Ishikawa (cell line): ENCODE results near the gene ADK.
A peak's percentile ranks its signal among the peaks of the same experiment; 100 is the strongest.

Experiments
- CEBPB ChIP-seq: IDR thresholded peaks from 2 replicates; pipeline ENCODE4 v1.6.1; 2012
- CREB1 ChIP-seq: IDR thresholded peaks from 2 replicates; pipeline ENCODE4 v1.6.1; 2012; ENCODE audit warnings: low read depth
- EGR1 ChIP-seq: IDR thresholded peaks from 2 replicates; pipeline ENCODE4 v1.6.1; 2012
- EP300 ChIP-seq: IDR thresholded peaks from 2 replicates; pipeline ENCODE4 v1.6.1; 2012; ENCODE audit warnings: borderline replicate concordance
- FOXM1 ChIP-seq: IDR thresholded peaks from 2 replicates; pipeline ENCODE4 v1.6.1; 2012; ENCODE audit warnings: low read depth, borderline replicate concordance
- MAX ChIP-seq: IDR thresholded peaks from 2 replicates; pipeline ENCODE4 v1.6.1; 2012
- NFIC ChIP-seq: IDR thresholded peaks from 2 replicates; pipeline ENCODE4 v1.6.1; 2012
- RAD21 ChIP-seq: IDR thresholded peaks from 2 replicates; pipeline ENCODE4 v1.6.1; 2012; ENCODE audit warnings: low read depth
- TAF1 ChIP-seq: IDR thresholded peaks from 2 replicates; pipeline ENCODE4 v1.6.1; 2012; ENCODE audit warnings: low read depth, mild to moderate bottlenecking
- TCF12 ChIP-seq: IDR thresholded peaks from 2 replicates; pipeline ENCODE4 v1.6.1; 2012; ENCODE audit warnings: low read depth
- TEAD4 ChIP-seq: IDR thresholded peaks from 2 replicates; pipeline ENCODE4 v1.6.1; 2012
- YY1 ChIP-seq: IDR thresholded peaks from 2 replicates; pipeline ENCODE4 v1.6.1; 2012; ENCODE audit warnings: low read depth
- ZBTB7A ChIP-seq: IDR thresholded peaks from 2 replicates; pipeline ENCODE4 v1.6.1; 2012; ENCODE audit warnings: low read depth
- TF ChIP-seq, protein P1 (sequence below): IDR thresholded peaks from 2 replicates; pipeline ENCODE4 v1.6.1; 2012
- TF ChIP-seq, protein P2 (sequence below): IDR thresholded peaks from 2 replicates; pipeline ENCODE4 v1.6.1; 2012; ENCODE audit warnings: low read depth, mild to moderate bottlenecking

The ADK gene

GRCh38 chr10:74175510-74176379, 24.7 kb downstream of the ADK start:
- TF ChIP-seq CEBPB: no peak
- no peak for TF ChIP-seq EP300
- TF ChIP-seq FOXM1: peak; percentile 39
- TF ChIP-seq TAF1: no peak
- no peak for TF ChIP-seq TEAD4

DNA sequence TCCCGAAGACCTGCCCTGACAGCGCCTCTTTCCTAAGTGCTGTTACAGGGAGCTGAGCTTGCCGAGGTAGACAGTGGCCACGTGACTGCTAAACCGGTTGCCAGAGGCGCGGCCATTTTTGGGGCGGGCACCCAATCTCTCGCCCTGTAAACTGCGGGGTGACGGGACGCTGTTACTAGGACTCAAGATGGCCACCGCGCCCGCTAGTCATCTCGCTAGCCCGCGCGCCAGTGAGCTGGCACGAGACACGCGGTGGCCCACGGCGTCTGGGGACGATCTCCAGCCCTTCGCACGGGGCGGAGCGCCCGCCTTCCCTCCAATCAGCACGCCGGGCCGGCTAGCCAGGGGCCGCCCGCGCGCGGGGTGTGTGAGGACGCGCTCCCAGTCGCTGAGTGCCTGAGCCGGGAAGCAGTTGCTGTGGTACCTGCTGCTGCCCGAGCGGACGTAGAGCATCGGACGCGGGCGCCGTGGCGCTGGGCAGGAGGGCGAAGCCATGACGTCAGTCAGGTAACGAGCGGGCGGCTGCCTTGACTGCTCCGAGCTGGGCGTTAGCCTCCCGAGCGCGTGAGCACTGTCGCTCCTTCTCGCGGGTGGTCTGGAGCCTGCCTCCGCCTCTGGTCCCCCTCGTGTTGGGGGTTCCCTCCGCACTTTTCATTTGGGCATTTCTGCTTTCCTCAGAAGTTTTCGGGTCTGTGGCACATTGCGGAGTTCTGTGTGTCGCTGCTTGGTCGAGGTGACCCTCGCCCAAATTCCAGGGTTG, 25.5 kb downstream of the ADK start:
- TF ChIP-seq MAX (peak; percentile 99), RAD21 (no peak; the same call in 1 of the 2 replicates), NFIC (peak; percentile 76), EP300 (0 out of 2 replicates have a peak, but pooled peaks have one; percentile 18), TEAD4 (peak; percentile 62), TAF1 (peak; percentile 97), CREB1 (peak; percentile 73; the same call in 1 of the 2 replicates), ZBTB7A (no peak; the same call in 1 of the 2 replicates), CEBPB (no peak), TCF12 (peak; percentile 71), YY1 (peak; percentile 99), EGR1 (peak; percentile 55; the same call in 1 of the 2 replicates), FOXM1 (no peak; the same call in 1 of the 2 replicates)
- TF ChIP-seq, protein P1, sequence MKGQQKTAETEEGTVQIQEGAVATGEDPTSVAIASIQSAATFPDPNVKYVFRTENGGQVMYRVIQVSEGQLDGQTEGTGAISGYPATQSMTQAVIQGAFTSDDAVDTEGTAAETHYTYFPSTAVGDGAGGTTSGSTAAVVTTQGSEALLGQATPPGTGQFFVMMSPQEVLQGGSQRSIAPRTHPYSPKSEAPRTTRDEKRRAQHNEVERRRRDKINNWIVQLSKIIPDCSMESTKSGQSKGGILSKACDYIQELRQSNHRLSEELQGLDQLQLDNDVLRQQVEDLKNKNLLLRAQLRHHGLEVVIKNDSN: peak; percentile 99
- TF ChIP-seq, protein P2, sequence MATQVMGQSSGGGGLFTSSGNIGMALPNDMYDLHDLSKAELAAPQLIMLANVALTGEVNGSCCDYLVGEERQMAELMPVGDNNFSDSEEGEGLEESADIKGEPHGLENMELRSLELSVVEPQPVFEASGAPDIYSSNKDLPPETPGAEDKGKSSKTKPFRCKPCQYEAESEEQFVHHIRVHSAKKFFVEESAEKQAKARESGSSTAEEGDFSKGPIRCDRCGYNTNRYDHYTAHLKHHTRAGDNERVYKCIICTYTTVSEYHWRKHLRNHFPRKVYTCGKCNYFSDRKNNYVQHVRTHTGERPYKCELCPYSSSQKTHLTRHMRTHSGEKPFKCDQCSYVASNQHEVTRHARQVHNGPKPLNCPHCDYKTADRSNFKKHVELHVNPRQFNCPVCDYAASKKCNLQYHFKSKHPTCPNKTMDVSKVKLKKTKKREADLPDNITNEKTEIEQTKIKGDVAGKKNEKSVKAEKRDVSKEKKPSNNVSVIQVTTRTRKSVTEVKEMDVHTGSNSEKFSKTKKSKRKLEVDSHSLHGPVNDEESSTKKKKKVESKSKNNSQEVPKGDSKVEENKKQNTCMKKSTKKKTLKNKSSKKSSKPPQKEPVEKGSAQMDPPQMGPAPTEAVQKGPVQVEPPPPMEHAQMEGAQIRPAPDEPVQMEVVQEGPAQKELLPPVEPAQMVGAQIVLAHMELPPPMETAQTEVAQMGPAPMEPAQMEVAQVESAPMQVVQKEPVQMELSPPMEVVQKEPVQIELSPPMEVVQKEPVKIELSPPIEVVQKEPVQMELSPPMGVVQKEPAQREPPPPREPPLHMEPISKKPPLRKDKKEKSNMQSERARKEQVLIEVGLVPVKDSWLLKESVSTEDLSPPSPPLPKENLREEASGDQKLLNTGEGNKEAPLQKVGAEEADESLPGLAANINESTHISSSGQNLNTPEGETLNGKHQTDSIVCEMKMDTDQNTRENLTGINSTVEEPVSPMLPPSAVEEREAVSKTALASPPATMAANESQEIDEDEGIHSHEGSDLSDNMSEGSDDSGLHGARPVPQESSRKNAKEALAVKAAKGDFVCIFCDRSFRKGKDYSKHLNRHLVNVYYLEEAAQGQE: no peak

DNA sequence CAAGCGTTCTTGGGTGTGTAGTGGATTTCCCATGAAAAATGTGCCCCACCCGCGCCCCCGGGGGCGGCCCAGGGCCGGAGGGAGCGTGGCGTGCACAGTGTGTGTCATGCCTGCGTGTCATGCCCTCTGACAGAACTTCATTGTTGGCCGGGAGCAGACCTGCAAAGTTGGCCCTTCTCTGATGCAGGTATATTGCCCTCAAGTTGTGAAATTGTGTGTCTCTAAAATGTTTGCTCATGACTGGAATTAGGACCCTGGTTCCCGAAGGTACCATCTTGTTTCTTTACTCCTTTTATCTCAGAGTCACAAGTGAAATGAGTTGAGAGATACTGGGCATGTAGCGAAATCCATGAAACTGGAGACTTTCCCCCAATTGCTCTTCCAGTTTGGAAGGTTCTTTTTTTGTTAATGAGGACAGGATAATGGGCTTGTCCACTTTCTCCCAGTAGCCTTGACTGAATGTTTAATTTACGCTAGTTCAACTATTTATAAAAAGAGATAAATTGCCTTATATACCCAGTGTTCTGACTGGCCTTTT, 26.2 kb downstream of the ADK start:
- peak; percentile 6; the same call in 1 of the 2 replicates for TF ChIP-seq FOXM1
- no peak for TF ChIP-seq TEAD4
- TF ChIP-seq ZBTB7A: 0 out of 2 replicates have a peak, but pooled peaks have one; percentile 80
- TF ChIP-seq MAX: no peak

DNA sequence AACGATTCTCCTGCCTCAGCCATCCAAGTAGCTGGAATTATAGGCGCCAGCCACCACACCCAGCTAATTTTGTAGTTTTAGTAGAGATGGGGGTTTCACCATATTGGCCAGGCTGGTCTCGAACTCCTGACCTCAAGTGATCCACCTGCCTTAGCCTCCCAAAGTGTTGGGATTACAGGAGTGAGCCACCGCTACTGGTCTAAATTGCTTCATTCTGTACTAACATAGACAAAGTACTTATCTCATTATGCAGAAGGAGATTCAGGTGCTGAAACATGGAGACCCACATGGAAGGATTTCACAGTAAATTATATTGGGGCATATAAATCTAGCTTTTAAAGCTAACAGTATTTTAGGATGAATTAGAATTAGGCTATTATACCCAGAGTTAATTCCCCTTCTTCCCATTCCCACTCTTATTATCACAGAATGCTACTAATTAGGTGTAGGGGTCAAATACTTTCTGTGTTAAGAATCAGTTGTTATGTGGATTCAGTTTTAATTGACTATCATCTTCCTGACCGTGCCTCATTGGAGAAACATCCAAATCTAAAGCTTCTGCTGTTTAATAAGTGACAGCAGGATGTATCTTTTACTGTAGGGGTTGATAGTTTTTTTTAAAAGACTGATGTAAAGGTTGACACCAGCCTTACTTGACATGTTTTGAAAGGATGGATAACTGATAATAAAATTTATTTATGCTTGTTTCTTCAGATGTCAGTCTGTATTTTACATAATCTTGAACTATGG, 27.2 kb downstream of the ADK start:
- TF ChIP-seq, protein P2: no peak
- no peak for TF ChIP-seq MAX
- TF ChIP-seq, protein P1: no peak
- TF ChIP-seq EP300: no peak
- TF ChIP-seq FOXM1: no peak
- TF ChIP-seq CEBPB: no peak
- TF ChIP-seq NFIC: no peak
- no peak for TF ChIP-seq ZBTB7A
- TF ChIP-seq TCF12: no peak
- no peak for TF ChIP-seq RAD21
- no peak for TF ChIP-seq YY1
- TF ChIP-seq TEAD4: no peak
- no peak for TF ChIP-seq TAF1
- no peak for TF ChIP-seq EGR1
- TF ChIP-seq CREB1: no peak
